OCI-LY3 (cell line): ENCODE results near the gene DENND2A.
A peak's percentile ranks its signal among the peaks of the same experiment; 100 is the strongest.

Experiments
- H2AFZ ChIP-seq: fragments of 200-600, 300-600 bp; shearing (Covaris generic); 2 replicates; pipeline ENCODE4 v1.6.0; 2014; ENCODE audit warnings: antibody characterized with exemption, low read depth, low read length
- H3K27ac ChIP-seq: fragments of 200-600, 300-600 bp; sonication (generic); 2 replicates; pipeline ENCODE4 v1.5.1; 2014; ENCODE audit warnings: mild to moderate bottlenecking, low read length, moderate library complexity, mixed read lengths
- H3K27me3 ChIP-seq: fragments of 200-600, 300-600 bp; sonication (generic); 2 replicates; pipeline ENCODE4 v1.6.1; 2014; ENCODE audit warnings: low read depth, low read length, mixed read lengths
- H3K36me3 ChIP-seq: fragments of 200-600, 300-600 bp; sonication (generic); replicated peaks from 2 replicates; pipeline ENCODE3; 2014; ENCODE audit warnings: low read depth, low read length, mixed read lengths
- H3K4me1 ChIP-seq: fragments of 300-600, 200-600 bp; sonication (generic); 2 replicates; pipeline ENCODE4 v1.6.1; 2014; ENCODE audit warnings: low read length, mixed read lengths
- H3K4me2 ChIP-seq: fragments of 200-600, 300-600 bp; sonication (generic); 2 replicates; pipeline ENCODE4 v1.6.1; 2014; ENCODE audit warnings: low read length, mixed read lengths
- H3K4me3 ChIP-seq: fragments of 300-600, 200-600 bp; sonication (generic); 2 replicates; pipeline ENCODE4 v1.5.1; 2014; ENCODE audit warnings: antibody characterized with exemption, mild to moderate bottlenecking, low read length, moderate library complexity
- H3K79me2 ChIP-seq: fragments of 300-600, 200-600 bp; shearing (Covaris generic); 2 replicates; pipeline ENCODE4 v1.6.1; 2014; ENCODE audit warnings: mild to moderate bottlenecking, low read length, mixed read lengths
- H3K9ac ChIP-seq: fragments of 300-600, 200-600 bp; shearing (Covaris generic); 2 replicates; pipeline ENCODE4 v1.6.0; 2014; ENCODE audit warnings: mild to moderate bottlenecking, low read length, moderate library complexity
- H3K9me3 ChIP-seq: fragments of 200-600, 300-600 bp; shearing (Covaris generic); 2 replicates; pipeline ENCODE4 v1.6.1; 2014; ENCODE audit warnings: low read length, mixed read lengths; ENCODE audit not compliant: insufficient read depth
- H4K20me1 ChIP-seq: fragments of 200-600, 300-600 bp; sonication (generic); 2 replicates; pipeline ENCODE4 v1.6.1; 2016; ENCODE audit warnings: low read length, mixed read lengths; ENCODE audit not compliant: insufficient read depth
- EZH2phosphoT487 ChIP-seq: fragments of 200-600 bp; shearing (Covaris generic); IDR thresholded peaks from 2 replicates; pipeline ENCODE4 v1.6.1; 2018; ENCODE audit warnings: antibody characterized with exemption, mixed run types, low read depth
- TF ChIP-seq, protein P1 (sequence below): fragments of 200-600, 300-600 bp; sonication (generic); IDR thresholded peaks from 2 replicates; pipeline ENCODE4 v1.5.1; 2014; ENCODE audit warnings: antibody characterized with exemption, low read length, low read depth

DENND2A gene

DNA sequence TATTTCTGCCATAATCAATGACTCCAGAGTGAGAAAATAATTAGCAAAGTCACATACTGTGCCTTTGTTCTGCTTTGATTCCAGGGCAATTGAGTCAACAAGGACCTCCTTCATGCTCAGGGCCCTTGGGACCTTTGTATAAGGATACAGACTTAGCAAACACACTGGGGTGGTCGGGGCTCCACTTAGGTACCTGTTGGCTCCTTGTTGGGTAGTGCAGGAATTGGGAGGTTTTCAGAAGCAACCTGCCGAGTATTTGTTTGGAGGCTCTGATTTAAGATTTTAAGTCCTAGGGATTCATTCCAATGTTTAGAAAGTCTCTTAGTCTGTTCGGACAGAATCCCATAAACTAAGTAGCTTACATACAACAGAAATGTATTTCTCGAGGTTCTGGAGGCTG, 35.1 kb upstream of the DENND2A start:
- Histone ChIP-seq H3K79me2 (no peaks in the 10 kb centered on the region), H2AFZ (no peak overlapping the region), H3K27ac (peak overlapping the region; percentile 45), H3K4me3 (peak overlapping the region; percentile 19), H3K36me3 (peaks cover 11% of the 10 kb centered on the region), H3K9ac (peak overlapping the region; percentile 4; the same call in 1 of the 2 replicates), H3K4me1 (peaks cover 39% of the 10 kb centered on the region), H3K27me3 (no peaks in the 10 kb centered on the region), H3K9me3 (no peaks in the 10 kb centered on the region), H4K20me1 (no peaks in the 10 kb centered on the region), H3K4me2 (peak overlapping the region; percentile 58)
- TF ChIP-seq, protein P1, sequence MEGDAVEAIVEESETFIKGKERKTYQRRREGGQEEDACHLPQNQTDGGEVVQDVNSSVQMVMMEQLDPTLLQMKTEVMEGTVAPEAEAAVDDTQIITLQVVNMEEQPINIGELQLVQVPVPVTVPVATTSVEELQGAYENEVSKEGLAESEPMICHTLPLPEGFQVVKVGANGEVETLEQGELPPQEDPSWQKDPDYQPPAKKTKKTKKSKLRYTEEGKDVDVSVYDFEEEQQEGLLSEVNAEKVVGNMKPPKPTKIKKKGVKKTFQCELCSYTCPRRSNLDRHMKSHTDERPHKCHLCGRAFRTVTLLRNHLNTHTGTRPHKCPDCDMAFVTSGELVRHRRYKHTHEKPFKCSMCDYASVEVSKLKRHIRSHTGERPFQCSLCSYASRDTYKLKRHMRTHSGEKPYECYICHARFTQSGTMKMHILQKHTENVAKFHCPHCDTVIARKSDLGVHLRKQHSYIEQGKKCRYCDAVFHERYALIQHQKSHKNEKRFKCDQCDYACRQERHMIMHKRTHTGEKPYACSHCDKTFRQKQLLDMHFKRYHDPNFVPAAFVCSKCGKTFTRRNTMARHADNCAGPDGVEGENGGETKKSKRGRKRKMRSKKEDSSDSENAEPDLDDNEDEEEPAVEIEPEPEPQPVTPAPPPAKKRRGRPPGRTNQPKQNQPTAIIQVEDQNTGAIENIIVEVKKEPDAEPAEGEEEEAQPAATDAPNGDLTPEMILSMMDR: no peak
- TF ChIP-seq EZH2phosphoT487: no peak

DNA sequence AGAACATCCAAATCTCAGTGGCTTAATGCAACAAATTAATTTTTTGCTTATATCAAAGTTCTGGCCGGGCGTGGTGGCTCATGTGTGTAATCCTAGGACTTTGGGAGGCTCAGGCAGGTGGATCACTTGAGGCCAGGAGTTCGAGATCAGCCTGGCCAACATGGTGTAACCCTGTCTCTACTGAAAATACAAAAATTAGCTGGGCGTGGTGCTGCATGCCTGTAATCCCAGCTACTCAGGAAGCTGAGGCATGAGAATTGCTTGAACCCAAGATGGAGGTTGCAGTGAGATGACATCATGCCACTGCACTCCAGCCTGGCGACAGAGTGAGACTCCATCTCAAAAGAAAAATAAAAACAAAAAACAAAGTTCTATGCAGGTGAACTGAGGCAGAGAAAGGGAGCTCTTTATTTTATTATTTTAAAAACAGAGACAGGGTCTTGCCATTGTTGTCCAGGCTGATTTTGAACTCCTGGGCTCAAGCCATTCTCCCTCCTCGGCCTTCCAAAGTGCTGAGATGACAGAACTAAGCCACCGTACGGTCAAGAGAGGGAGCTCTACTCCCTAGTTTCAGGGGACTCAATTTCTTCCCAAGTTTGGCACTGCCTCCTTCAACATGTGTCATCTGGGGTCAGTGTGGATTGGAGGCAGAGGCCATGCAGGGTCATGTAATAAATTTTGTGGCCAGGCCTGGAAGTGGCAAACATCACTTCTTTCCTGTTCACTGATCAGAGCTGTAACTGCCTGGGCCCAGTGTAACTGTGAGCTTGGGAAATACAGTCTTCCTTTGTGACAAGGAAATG, 34.5 kb upstream of the DENND2A start:
- H3K4me2 ChIP-seq: peak overlapping the region; percentile 95
- H3K4me3 ChIP-seq: no peak overlapping the region; the same call in 1 of the 2 replicates
- no peak for TF ChIP-seq EZH2phosphoT487
- TF ChIP-seq, protein P1: peak; percentile 60
- peaks cover 39% of the 10 kb centered on the region for H3K4me1 ChIP-seq
- peaks cover 9% of the 10 kb centered on the region for H3K36me3 ChIP-seq
- H4K20me1 ChIP-seq: no peaks in the 10 kb centered on the region
- no peaks in the 10 kb centered on the region for H3K27me3 ChIP-seq
- H2AFZ ChIP-seq: no peak overlapping the region
- no peaks in the 10 kb centered on the region for H3K9me3 ChIP-seq
- no peak overlapping the region for H3K9ac ChIP-seq
- H3K27ac ChIP-seq: peak overlapping the region; percentile 45; the same call in 1 of the 2 replicates
- H3K79me2 ChIP-seq: no peaks in the 10 kb centered on the region

DNA sequence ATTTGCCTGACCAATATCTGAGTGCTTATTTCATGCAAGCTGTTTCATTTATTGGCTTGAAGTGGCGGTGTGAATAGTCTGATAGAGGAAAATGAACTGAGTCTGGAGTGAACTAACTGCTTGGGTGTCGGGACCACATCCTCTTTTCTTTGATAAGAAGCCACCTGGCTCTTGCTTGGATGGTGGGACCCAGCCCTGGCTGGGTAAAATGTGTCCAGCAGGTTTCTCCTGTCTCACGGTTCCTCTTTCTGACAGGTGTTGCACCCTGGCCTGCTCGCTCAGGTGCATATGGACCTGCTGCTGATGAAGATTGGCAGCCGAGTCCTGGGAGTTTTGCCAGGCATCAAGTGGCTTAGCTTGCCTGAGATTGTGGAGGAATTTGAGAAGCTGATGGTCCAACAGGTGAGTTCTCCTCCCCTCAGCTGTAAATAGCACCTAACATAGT, 33.8 kb upstream of the DENND2A start:
- H3K27ac ChIP-seq: peak overlapping the region; percentile 2; the same call in 1 of the 2 replicates
- no peak overlapping the region for H2AFZ ChIP-seq
- no peak overlapping the region for H3K9ac ChIP-seq
- peaks cover 39% of the 10 kb centered on the region for H3K4me1 ChIP-seq
- H3K4me2 ChIP-seq: peak overlapping the region; percentile 95
- TF ChIP-seq, protein P1: no peak
- no peak for TF ChIP-seq EZH2phosphoT487
- peak overlapping the region; percentile 78 for H3K4me3 ChIP-seq
- no peaks in the 10 kb centered on the region for H3K79me2 ChIP-seq
- peaks cover 9% of the 10 kb centered on the region for H3K36me3 ChIP-seq
- no peaks in the 10 kb centered on the region for H3K27me3 ChIP-seq
- no peaks in the 10 kb centered on the region for H3K9me3 ChIP-seq
- no peaks in the 10 kb centered on the region for H4K20me1 ChIP-seq

DNA sequence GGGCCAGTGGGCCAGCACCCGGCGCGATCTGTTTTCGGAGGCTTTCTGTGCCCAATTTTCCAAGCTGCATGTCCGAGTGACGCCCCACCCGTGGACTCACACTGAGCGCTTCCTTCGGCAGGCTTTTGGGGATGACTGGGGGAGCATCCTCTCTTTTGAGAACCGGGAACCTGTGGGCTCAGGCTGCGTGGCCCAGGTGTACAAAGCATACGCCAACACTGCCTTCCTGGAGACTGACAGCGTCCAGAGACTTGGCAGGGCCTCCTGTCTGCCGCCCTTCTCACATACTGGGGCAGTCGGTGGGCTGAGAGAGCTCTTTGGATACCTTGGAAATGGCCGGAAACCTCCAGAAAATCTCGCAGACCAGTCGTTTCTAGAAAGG, 33.2 kb upstream of the DENND2A start:
- Histone ChIP-seq H3K79me2 (no peaks in the 10 kb centered on the region), H3K27ac (peak overlapping the region; percentile 2; the same call in 1 of the 2 replicates), H3K9ac (peak overlapping the region; percentile 77), H4K20me1 (no peaks in the 10 kb centered on the region), H3K4me2 (peak overlapping the region; percentile 95), H3K9me3 (no peaks in the 10 kb centered on the region), H3K27me3 (no peaks in the 10 kb centered on the region), H3K36me3 (peaks cover 3% of the 10 kb centered on the region), H3K4me1 (peaks cover 39% of the 10 kb centered on the region), H3K4me3 (peak overlapping the region; percentile 78), H2AFZ (0 out of 2 replicates have a peak overlapping the region, but pooled peaks have one; percentile 43)
- TF ChIP-seq, protein P1: no peak
- TF ChIP-seq EZH2phosphoT487: no peak
